Small intestine (tissue), 7 donors: ENCODE measurements around the gene MINDY4. TPM values are rescaled to one million over a fixed set of nuclear protein-coding genes. Genes with fewer than 3 reads are reported as not detected.

Source experiments
- DNase-seq, 2 donors: peaks; one replicate each; pipeline versions ENCODE4 v3.0.0 to v3.0.0-alpha.2; 2013
- FAIRE-seq: peaks from 2 replicates; lab custom pipeline; 2012; peaks lifted over from hg19 to GRCh38; lab: Jason Lieb, UNC
- H3K27ac ChIP-seq, 3 donors: one replicate each; pipeline ENCODE4 v1.5.1; 2013; ENCODE audit warnings: low read length in 2 of 3, mild to moderate bottlenecking in 2 of 3, control low read depth in 1 of 3, inconsistent platforms in 1 of 3, low read depth in 1 of 3, moderate library complexity in 1 of 3
- H3K27me3 ChIP-seq, 3 donors: one replicate each; pipeline ENCODE4 v1.6.1; 2013; ENCODE audit warnings: low read length in 3 of 3, inconsistent platforms in 1 of 3; ENCODE audit not compliant: control insufficient read depth in 3 of 3, insufficient read depth in 3 of 3
- H3K36me3 ChIP-seq, 3 donors: one replicate each; pipeline ENCODE4 v1.6.1; 2013; ENCODE audit warnings: low read length in 3 of 3, inconsistent platforms in 1 of 3, low read depth in 1 of 3, mild to moderate bottlenecking in 1 of 3, moderate library complexity in 1 of 3; ENCODE audit not compliant: control insufficient read depth in 3 of 3, insufficient read depth in 2 of 3
- H3K4me1 ChIP-seq, 3 donors: one replicate each; pipeline ENCODE4 v1.6.1; 2013; ENCODE audit warnings: low read length in 2 of 3, inconsistent platforms in 1 of 3, low read depth in 1 of 3, mild to moderate bottlenecking in 1 of 3, moderate library complexity in 1 of 3; ENCODE audit not compliant: control insufficient read depth in 3 of 3, insufficient read depth in 2 of 3
- H3K4me3 ChIP-seq, 3 donors: one replicate each; pipeline ENCODE4 v1.5.1; 2013; ENCODE audit warnings: low read length in 3 of 3, control low read depth in 1 of 3, inconsistent platforms in 1 of 3, low read depth in 1 of 3, mild to moderate bottlenecking in 1 of 3, moderate library complexity in 1 of 3
- H3K9me3 ChIP-seq, 2 donors: one replicate each; pipeline ENCODE4 v1.6.1; 2013; ENCODE audit warnings: low read depth in 1 of 2, low read length in 1 of 2; ENCODE audit not compliant: control insufficient read depth in 2 of 2, insufficient read depth in 1 of 2
- WGBS, 3 donors: extraction: QIAGEN DNeasy Blood & Tissue Kit; methylation state at CpG; one replicate each; pipeline ENCODE4 v1.1.7; 2013; 5-methylcytosine and 5-hydroxymethylcytosine counted together
- polyA plus RNA-seq, 4 donors: library from polyadenylated mRNA; stranded (reverse) in 3 of 4; unstranded in 1 of 4; fragments of 200-250 nt in 3 of 4; fragments of 120-200 nt in 1 of 4; gene quantifications; one replicate each; pipeline versions ENCODE4 v1.2.1 to v1.2.3, GENCODE V29; 2013
- donor health status: healthy with polysubstance abuse.
- donor health status: control.
- donor health status: control.
- donor health status: Bipolar disorder and iron deficiency.
- donor health status: healthy.

Gene MINDY4
- polyA plus RNA-seq, 4 donors, result 0.22 to 6.5 (median 1.9) TPM

- 2 to 3% (median 2%) methylated on average over 15 of the region's 15 CpGs for WGBS, 3 donors
- no peaks in the 10 kb centered on the region for H3K27me3 ChIP-seq
- H3K4me3 ChIP-seq, result peak overlapping the region; percentile 82 to 87 (median 86)
- FAIRE-seq (no peak), DNase-seq (peak in 1 of 2 donors; percentile 50)
- peaks cover 0 to 3% (median 0%) of the 10 kb centered on the region in 3 donors for H3K36me3 ChIP-seq
- H3K4me1 ChIP-seq, result peaks cover 3 to 20% (median 7%) of the 10 kb centered on the region in 3 donors
- peak overlapping the region; percentile 32 to 78 (median 75) for H3K27ac ChIP-seq
- no peaks in the 10 kb centered on the region for H3K9me3 ChIP-seq
Observed at GRCh38 chr7:30771880-30772425, 736 bp downstream of the MINDY4 start.

- H3K27ac ChIP-seq, result no peak overlapping the region
- 87 to 92% (median 89%) methylated on average over 6 of the region's 6 CpGs for WGBS, 3 donors
- H3K36me3 ChIP-seq, result peaks cover 0 to 10% (median 0%) of the 10 kb centered on the region in 3 donors
- DNase-seq, result no peak
- no peaks in the 10 kb centered on the region for H3K27me3 ChIP-seq
- FAIRE-seq, result no peak
- peaks cover 3 to 16% (median 7%) of the 10 kb centered on the region in 3 donors for H3K4me1 ChIP-seq
- no peaks in the 10 kb centered on the region for H3K9me3 ChIP-seq
- no peak overlapping the region for H3K4me3 ChIP-seq
Observed at GRCh38 chr7:30772984-30773383, 1.8 kb downstream of the MINDY4 start.

GRCh38 chr7:30775992-30776391 lies 4.8 kb downstream of the MINDY4 start:
- no peak overlapping the region for H3K27ac ChIP-seq
- DNase-seq (no peak), FAIRE-seq (no peak)
- peaks cover 0 to 22% (median 4%) of the 10 kb centered on the region in 3 donors for H3K36me3 ChIP-seq
- no peak overlapping the region for H3K4me3 ChIP-seq
- no peaks in the 10 kb centered on the region for H3K9me3 ChIP-seq
- peaks cover 0 to 9% (median 0%) of the 10 kb centered on the region in 3 donors for H3K4me1 ChIP-seq
- H3K27me3 ChIP-seq, result no peaks in the 10 kb centered on the region

GRCh38 chr7:30776971-30777370 lies 5.8 kb downstream of the MINDY4 start:
- no peak for DNase-seq
- Histone ChIP-seq H3K27me3 (no peaks in the 10 kb centered on the region), H3K4me3 (no peak overlapping the region), H3K27ac (no peak overlapping the region), H3K4me1 (peaks cover 0 to 8% (median 0%) of the 10 kb centered on the region in 3 donors), H3K9me3 (no peaks in the 10 kb centered on the region), H3K36me3 (peaks cover 2 to 24% (median 4%) of the 10 kb centered on the region in 3 donors)
- WGBS, 3 donors, result 53 to 73% (median 68%) methylated on average over 4 of the region's 4 CpGs
- no peak for FAIRE-seq

- Histone ChIP-seq H3K36me3 (peaks cover 2 to 28% (median 4%) of the 10 kb centered on the region in 3 donors), H3K27ac (no peak overlapping the region), H3K9me3 (no peaks in the 10 kb centered on the region), H3K4me1 (no peaks in the 10 kb centered on the region), H3K4me3 (no peak overlapping the region), H3K27me3 (no peaks in the 10 kb centered on the region)
- WGBS, 3 donors, result 84 to 91% (median 89%) methylated on average over 15 of the region's 15 CpGs
- no peak for DNase-seq
- no peak for FAIRE-seq
Observed at GRCh38 chr7:30778255-30779025, 7.2 kb downstream of the MINDY4 start.

- no peak for FAIRE-seq
- no peak overlapping the region for H3K4me3 ChIP-seq
- H3K36me3 ChIP-seq, result peaks cover 2 to 36% (median 4%) of the 10 kb centered on the region in 3 donors
- no peaks in the 10 kb centered on the region for H3K4me1 ChIP-seq
- WGBS, 3 donors, result 71 to 83% (median 83%) methylated on average over 5 of the region's 5 CpGs
- H3K9me3 ChIP-seq, result no peaks in the 10 kb centered on the region
- no peak overlapping the region for H3K27ac ChIP-seq
- H3K27me3 ChIP-seq, result no peaks in the 10 kb centered on the region
- no peak for DNase-seq
Observed at GRCh38 chr7:30779574-30779973, 8.4 kb downstream of the MINDY4 start.

GRCh38 chr7:30780941-30781340 lies 9.7 kb downstream of the MINDY4 start:
- Histone ChIP-seq H3K9me3 (no peaks in the 10 kb centered on the region), H3K36me3 (peaks cover 2 to 46% (median 4%) of the 10 kb centered on the region in 3 donors), H3K4me3 (no peak overlapping the region), H3K27me3 (no peaks in the 10 kb centered on the region), H3K27ac (no peak overlapping the region), H3K4me1 (peaks cover 0 to 3% (median 0%) of the 10 kb centered on the region in 3 donors)
- FAIRE-seq (no peak), DNase-seq (no peak)
- 90 to 95% (median 91%) methylated on average over 4 of the region's 4 CpGs for WGBS, 3 donors

GRCh38 chr7:30782690-30783089 lies 11.5 kb downstream of the MINDY4 start:
- Histone ChIP-seq H3K36me3 (peaks cover 2 to 52% (median 4%) of the 10 kb centered on the region in 3 donors), H3K4me3 (no peak overlapping the region)

More at GRCh38 chr7:30782690-30783089, 11.5 kb downstream of the MINDY4 start:
- Histone ChIP-seq H3K27me3 (no peaks in the 10 kb centered on the region), H3K27ac (no peak overlapping the region), H3K9me3 (no peaks in the 10 kb centered on the region), H3K4me1 (peaks cover 0 to 3% (median 0%) of the 10 kb centered on the region in 3 donors)
- no peak for DNase-seq
- FAIRE-seq, result no peak
